ENCODE data around the gene FBXO10.

The FBXO10 gene

GRCh38 chr9:37464426-37465248 lies 111.5 kb downstream of the FBXO10 start:
- Histone ChIP-seq H3K4me3 (peak overlapping the region; percentile 87), H3K27me3 (ENCODE audit: low read depth) (no peaks in the 10 kb centered on the region), H3K36me3 (replicated peaks) (no peaks in the 10 kb centered on the region), H3K9me3 (no peaks in the 10 kb centered on the region; the same call in 1 of the 2 replicates), H3K4me1 (peaks cover 22% of the 10 kb centered on the region)
- peak; percentile 69 to 86 for DNase-seq (ENCODE audit: low spot score in 2 of 2)
- in situ Hi-C loops (cut with MboI; ENCODE audit: low sequenced_read_pairs): no loop called here

GRCh38 chr9:37464006-37464405 lies 112.2 kb downstream of the FBXO10 start:
- in situ Hi-C loops (cut with MboI; ENCODE audit: low sequenced_read_pairs): no loop called here
- no peaks in the 10 kb centered on the region; the same call in 1 of the 2 replicates for H3K9me3 ChIP-seq
- no peaks in the 10 kb centered on the region for H3K27me3 ChIP-seq (ENCODE audit: low read depth)
- no peaks in the 10 kb centered on the region for H3K36me3 ChIP-seq (replicated peaks)
- H3K4me1 ChIP-seq: peaks cover 22% of the 10 kb centered on the region
- peak overlapping the region; percentile 87 for H3K4me3 ChIP-seq
- DNase-seq (ENCODE audit: low spot score in 2 of 2): no peak
